ENCODE measurements around the gene SMPD3.

- TF ChIP-seq CTCF (IDR thresholded peaks at IDR 0.05), result no peak
- TF ChIP-seq POLR2A (IDR thresholded peaks at IDR 0.05), result no peak
Observed at GRCh38 chr16:68388124-68388523, 60.2 kb downstream of the SMPD3 start.

All from uterus (tissue), 2 donors.